NT2/D1 (cell line): ENCODE results near the gene MADCAM1.

Experiments
- YY1 ChIP-seq: IDR thresholded peaks from 2 replicates; pipeline ENCODE4 v1.6.1; 2011; ENCODE audit not compliant: insufficient read length, insufficient read depth
- ZNF274 ChIP-seq: IDR thresholded peaks from 2 replicates; pipeline ENCODE4 v1.6.1; 2011; ENCODE audit warnings: mild to moderate bottlenecking, low read depth, low read length

DNA sequence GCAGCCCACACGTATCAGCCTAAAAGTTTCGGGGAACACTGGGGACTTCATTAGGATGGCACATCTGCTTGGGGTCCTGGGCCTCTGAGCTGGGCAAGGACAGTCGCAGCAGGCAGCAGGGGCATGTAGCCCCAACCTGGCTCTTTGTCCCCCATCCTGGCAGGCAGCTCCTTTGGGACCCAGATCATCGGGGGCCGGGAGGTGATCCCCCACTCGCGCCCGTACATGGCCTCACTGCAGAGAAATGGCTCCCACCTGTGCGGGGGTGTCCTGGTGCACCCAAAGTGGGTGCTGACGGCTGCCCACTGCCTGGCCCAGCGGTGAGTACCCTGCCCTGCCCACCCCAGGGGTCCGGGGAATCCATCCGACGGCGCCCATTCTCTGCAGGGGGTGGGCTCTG lies 50.8 kb downstream of the MADCAM1 start:
- no peak for TF ChIP-seq ZNF274
- no peak for TF ChIP-seq YY1
